ENCODE measurements around the gene SEPTIN5. TPM values are rescaled to one million over a fixed set of nuclear protein-coding genes. Genes with fewer than 3 reads are reported as not detected.
A peak's percentile ranks its signal among the peaks of the same experiment; 100 is the strongest.

The SEPTIN5 gene
- total RNA-seq, 4 donors from 2014 or later, result 102 to 193 (median 125) TPM

GRCh38 chr22:19687561-19688300 lies 26.6 kb upstream of the SEPTIN5 start:
- intact Hi-C loops (cut with DNase I; ENCODE audit: low total_unique reads), result no loop called here
- DNase-seq (ENCODE audit: low spot score in 2 of 2), result peak in 1 of 2 donors; percentile 43
- no peak overlapping the region for H3K4me3 ChIP-seq (ENCODE audit: low read depth, poor library complexity, severe bottlenecking)
- TF ChIP-seq POLR2A (IDR thresholded peaks at IDR 0.05), result no peak
- no peak for TF ChIP-seq CTCF (IDR thresholded peaks at IDR 0.05)
- 37 to 42% methylated on average over 18 of the region's 22 CpGs for WGBS, 2 donors

DNA sequence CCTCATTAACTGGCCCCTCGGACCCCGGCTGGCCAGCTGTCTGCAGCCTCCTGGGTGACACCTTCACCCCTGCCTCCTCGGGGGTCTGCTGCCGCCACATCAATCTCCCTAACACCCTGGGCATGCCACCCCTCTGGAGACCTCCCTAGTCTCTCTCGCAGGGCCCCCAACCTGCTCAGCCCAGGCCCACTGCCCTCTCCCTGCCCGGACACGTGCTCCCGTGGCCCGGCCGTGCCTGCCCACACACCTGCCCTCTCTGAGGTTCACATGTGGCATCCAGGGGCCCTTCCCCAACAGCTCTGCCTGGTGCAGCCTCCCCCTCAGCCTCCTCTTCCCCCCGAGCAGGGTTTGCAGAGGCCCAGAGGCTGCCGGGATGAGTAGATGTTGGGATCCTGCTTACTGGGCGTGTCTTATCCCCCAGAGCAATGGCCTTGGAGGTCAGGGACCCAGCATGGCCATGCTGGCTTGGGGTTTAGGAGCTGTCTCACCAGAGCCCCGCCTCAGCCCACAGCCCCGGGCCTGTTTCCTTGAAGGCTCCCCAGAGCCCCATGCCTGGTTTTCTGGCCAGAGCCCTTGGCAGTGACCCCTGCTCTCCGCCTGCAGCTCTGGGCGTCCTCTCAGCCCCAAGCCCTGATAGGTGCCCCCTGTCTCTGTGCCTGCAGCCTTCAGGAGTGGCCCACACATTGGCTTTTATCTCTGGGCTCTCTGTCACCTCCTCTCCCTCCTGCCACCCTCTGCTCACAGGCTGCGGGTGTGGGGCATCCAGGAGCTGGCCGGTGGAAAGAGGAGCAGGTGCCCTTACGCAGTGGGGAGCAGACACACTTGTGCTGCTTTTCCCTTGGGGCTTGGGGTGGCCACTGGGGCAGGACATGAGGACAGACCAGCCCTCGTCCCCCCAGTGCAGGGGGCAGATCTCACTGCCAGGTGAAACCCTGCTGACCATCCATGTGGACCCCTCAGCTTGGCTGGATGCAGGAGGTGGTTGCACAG lies 25.7 kb upstream of the SEPTIN5 start:
- WGBS, 2 donors, result 44 to 52% methylated on average over 20 to 21 of the region's 21 CpGs
- DNase-seq (ENCODE audit: low spot score in 2 of 2), result no peak
- no peak overlapping the region for H3K4me3 ChIP-seq (ENCODE audit: low read depth, poor library complexity, severe bottlenecking)
- TF ChIP-seq CTCF (IDR thresholded peaks at IDR 0.05) (no peak), POLR2A (IDR thresholded peaks at IDR 0.05) (no peak)
- intact Hi-C loops (cut with DNase I; ENCODE audit: low total_unique reads), result no loop called here

- intact Hi-C loops (cut with DNase I; ENCODE audit: low total_unique reads), result no loop called here
- no peak overlapping the region for H3K4me3 ChIP-seq (ENCODE audit: low read depth, poor library complexity, severe bottlenecking)
- TF ChIP-seq CTCF (IDR thresholded peaks at IDR 0.05) (no peak), POLR2A (IDR thresholded peaks at IDR 0.05) (no peak)
- WGBS, 2 donors, result 64 to 85% methylated on average over 11 to 13 of the region's 15 CpGs
- no peak for DNase-seq (ENCODE audit: low spot score in 2 of 2)
Measured at GRCh38 chr22:19689408-19689807, 24.9 kb upstream of the SEPTIN5 start.

GRCh38 chr22:19691007-19691720 lies 23.1 kb upstream of the SEPTIN5 start:
- H3K4me3 ChIP-seq (ENCODE audit: low read depth, poor library complexity, severe bottlenecking), result no peak overlapping the region
- no peak for TF ChIP-seq CTCF (IDR thresholded peaks at IDR 0.05)
- no peak for TF ChIP-seq POLR2A (IDR thresholded peaks at IDR 0.05)
- intact Hi-C loops (cut with DNase I; ENCODE audit: low total_unique reads), result no loop called here
- WGBS, 2 donors, result 41 to 42% methylated on average over 9 of the region's 9 CpGs
- no peak for DNase-seq (ENCODE audit: low spot score in 2 of 2)

DNA sequence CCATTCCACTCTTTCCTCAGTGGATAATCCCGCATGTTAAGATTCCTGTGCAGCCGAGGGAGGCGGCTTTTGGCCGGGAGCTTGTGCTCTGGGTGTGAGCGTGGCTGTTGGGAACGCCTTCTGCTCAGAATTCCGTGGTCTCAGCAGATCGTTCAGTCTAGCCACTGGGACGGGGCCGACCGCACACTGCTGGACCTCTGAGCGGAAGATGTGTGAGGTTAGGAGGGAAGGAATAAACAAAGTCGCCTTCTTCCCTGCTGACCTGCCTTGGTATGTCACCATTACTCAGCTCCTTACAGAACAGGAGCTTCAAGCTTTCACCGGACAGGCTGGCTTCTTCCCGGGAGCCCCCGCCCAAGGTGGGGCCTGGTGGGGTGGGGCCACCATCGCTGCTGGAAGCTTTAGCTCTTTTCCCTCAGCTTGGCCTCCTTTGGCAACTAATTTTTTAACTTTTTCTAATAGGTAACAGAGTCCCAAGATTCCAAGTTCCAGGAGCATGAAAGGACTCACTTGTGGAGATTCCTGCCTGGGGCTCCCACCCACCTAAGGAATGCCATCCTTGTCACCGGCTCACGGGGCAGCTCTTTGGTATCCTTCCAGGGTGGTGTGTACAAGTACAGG lies 22.5 kb upstream of the SEPTIN5 start:
- no peak overlapping the region for H3K4me3 ChIP-seq (ENCODE audit: low read depth, poor library complexity, severe bottlenecking)
- TF ChIP-seq CTCF (IDR thresholded peaks at IDR 0.05), result no peak
- TF ChIP-seq POLR2A (IDR thresholded peaks at IDR 0.05), result no peak
- DNase-seq (ENCODE audit: low spot score in 2 of 2), result no peak
- WGBS, 2 donors, result 22 to 28% methylated on average over 19 of the region's 19 CpGs
- intact Hi-C loops (cut with DNase I; ENCODE audit: low total_unique reads), result no loop called here
